Measurements from ENCODE around the gene CAMKK1.

CAMKK1 gene

GRCh38 chr17:3887804-3888203 lies 5.0 kb downstream of the CAMKK1 start:
- peaks cover 49% of the 10 kb centered on the region for H3K4me1 ChIP-seq (ENCODE audit: control insufficient read depth, insufficient read depth, low read length, poor library complexity, severe bottlenecking)
- H3K9me3 ChIP-seq (ENCODE audit: control insufficient read depth, low read length): no peaks in the 10 kb centered on the region
- no peak overlapping the region for H3K4me3 ChIP-seq (ENCODE audit: extremely low read depth, insufficient read depth, low read length, poor library complexity, severe bottlenecking)
- H3K36me3 ChIP-seq (ENCODE audit: control insufficient read depth, insufficient read depth, low read length): no peaks in the 10 kb centered on the region
- no peak overlapping the region for H3K27ac ChIP-seq (ENCODE audit: low read depth, low read length, severe bottlenecking)
- WGBS, 2 experiments (ENCODE audit: insufficient coverage in 2 of 2): 83 to 86% methylated on average over 7 to 8 of the region's 9 CpGs

DNA sequence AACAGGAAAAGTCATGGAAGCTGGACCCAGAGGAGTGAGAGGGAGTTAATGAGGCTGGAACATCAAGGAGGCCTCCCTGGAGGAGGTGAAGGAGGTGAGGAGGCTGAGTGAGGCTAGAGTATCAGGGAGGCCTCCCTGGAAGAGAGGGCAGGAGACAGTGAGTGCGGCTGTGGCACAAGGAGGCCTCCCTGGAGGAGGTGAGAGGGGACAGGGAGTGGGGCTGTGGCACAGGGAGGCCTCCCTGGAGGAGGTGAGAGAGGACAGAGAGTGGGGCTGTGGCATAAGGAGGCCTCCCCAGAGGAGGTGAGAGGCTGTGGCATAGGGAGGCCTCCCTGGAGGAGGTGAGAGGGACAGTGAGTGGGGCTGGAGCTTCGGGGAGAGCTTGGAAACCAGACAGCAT lies 5.5 kb downstream of the CAMKK1 start:
- Histone ChIP-seq H3K4me3 (ENCODE audit: extremely low read depth, insufficient read depth, low read length, poor library complexity, severe bottlenecking) (no peak overlapping the region), H3K9me3 (ENCODE audit: control insufficient read depth, low read length) (no peaks in the 10 kb centered on the region), H3K27ac (ENCODE audit: low read depth, low read length, severe bottlenecking) (no peak overlapping the region), H3K36me3 (ENCODE audit: control insufficient read depth, insufficient read depth, low read length) (no peaks in the 10 kb centered on the region), H3K4me1 (ENCODE audit: control insufficient read depth, insufficient read depth, low read length, poor library complexity, severe bottlenecking) (peaks cover 49% of the 10 kb centered on the region)
- WGBS, 2 experiments (ENCODE audit: insufficient coverage in 2 of 2): 33 to 94% methylated on average over 1 to 2 of the region's 2 CpGs

DNA sequence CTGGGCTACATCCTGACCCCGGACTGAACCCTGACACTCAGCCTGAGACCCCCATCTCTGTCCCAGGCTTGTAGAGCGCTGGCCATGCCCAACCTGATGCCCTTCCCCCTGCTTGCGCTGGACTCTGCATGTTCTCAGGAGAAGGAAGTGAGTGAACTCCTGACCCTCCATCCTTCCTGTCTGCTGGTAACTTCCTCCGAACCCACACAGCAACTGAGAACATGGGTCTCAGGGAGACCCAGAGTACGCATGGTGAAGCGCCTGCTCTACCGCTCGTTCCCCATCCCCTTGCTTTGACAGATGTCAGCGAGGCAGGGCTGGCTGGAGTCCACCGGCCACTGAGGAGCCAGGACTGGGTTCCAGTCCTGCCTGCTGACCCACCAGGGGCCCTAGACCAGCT lies 6.1 kb downstream of the CAMKK1 start:
- no peak overlapping the region for H3K27ac ChIP-seq (ENCODE audit: low read depth, low read length, severe bottlenecking)
- 96 to 97% methylated on average over 9 to 10 of the region's 10 CpGs for WGBS, 2 experiments (ENCODE audit: insufficient coverage in 2 of 2)

DNA sequence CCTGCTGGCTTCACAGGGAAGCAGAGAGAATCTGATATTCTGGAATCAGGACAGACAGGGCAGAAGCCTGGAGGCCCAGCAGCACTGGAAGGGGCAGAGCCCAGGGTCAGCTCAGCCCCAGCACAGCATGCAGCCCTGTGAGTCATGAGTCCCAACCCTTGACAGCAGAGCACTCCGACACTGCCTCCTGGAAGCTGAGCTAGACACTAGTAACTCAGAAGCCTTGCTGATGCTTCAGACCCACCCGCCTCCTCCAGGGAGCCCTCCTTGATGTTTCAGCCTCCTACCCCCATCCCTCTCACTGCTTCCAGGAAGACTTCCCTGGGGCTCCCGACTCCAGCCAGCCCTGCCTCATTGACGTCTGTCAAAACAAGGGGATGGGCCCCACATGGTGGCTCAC lies 6.9 kb downstream of the CAMKK1 start:
- no peaks in the 10 kb centered on the region for H3K9me3 ChIP-seq (ENCODE audit: control insufficient read depth, low read length)
- no peak overlapping the region for H3K27ac ChIP-seq (ENCODE audit: low read depth, low read length, severe bottlenecking)
- H3K4me3 ChIP-seq (ENCODE audit: extremely low read depth, insufficient read depth, low read length, poor library complexity, severe bottlenecking): no peak overlapping the region
- no peaks in the 10 kb centered on the region for H3K36me3 ChIP-seq (ENCODE audit: control insufficient read depth, insufficient read depth, low read length)
- WGBS, 2 experiments (ENCODE audit: insufficient coverage in 2 of 2): 52 to 56% methylated on average over 4 of the region's 4 CpGs
- H3K4me1 ChIP-seq (ENCODE audit: control insufficient read depth, insufficient read depth, low read length, poor library complexity, severe bottlenecking): peaks cover 42% of the 10 kb centered on the region

More for the DNA sequence above, 6.1 kb downstream of the CAMKK1 start:
- H3K4me1 ChIP-seq (ENCODE audit: control insufficient read depth, insufficient read depth, low read length, poor library complexity, severe bottlenecking): peaks cover 44% of the 10 kb centered on the region
- H3K4me3 ChIP-seq (ENCODE audit: extremely low read depth, insufficient read depth, low read length, poor library complexity, severe bottlenecking): no peak overlapping the region
- no peaks in the 10 kb centered on the region for H3K9me3 ChIP-seq (ENCODE audit: control insufficient read depth, low read length)
- H3K36me3 ChIP-seq (ENCODE audit: control insufficient read depth, insufficient read depth, low read length): no peaks in the 10 kb centered on the region

GRCh38 chr17:3885271-3885670 lies 7.6 kb downstream of the CAMKK1 start:
- 95 to 97% methylated on average over 13 to 14 of the region's 14 CpGs for WGBS, 2 experiments (ENCODE audit: insufficient coverage in 2 of 2)

GRCh38 chr17:3884188-3884587 lies 8.7 kb downstream of the CAMKK1 start:
- no peaks in the 10 kb centered on the region for H3K9me3 ChIP-seq (ENCODE audit: control insufficient read depth, low read length)
- 86 to 88% methylated on average over 9 to 12 of the region's 12 CpGs for WGBS, 2 experiments (ENCODE audit: insufficient coverage in 2 of 2)
- H3K36me3 ChIP-seq (ENCODE audit: control insufficient read depth, insufficient read depth, low read length): no peaks in the 10 kb centered on the region
- H3K4me3 ChIP-seq (ENCODE audit: extremely low read depth, insufficient read depth, low read length, poor library complexity, severe bottlenecking): no peak overlapping the region
- no peak overlapping the region for H3K27ac ChIP-seq (ENCODE audit: low read depth, low read length, severe bottlenecking)
- peaks cover 28% of the 10 kb centered on the region for H3K4me1 ChIP-seq (ENCODE audit: control insufficient read depth, insufficient read depth, low read length, poor library complexity, severe bottlenecking)

More at GRCh38 chr17:3885271-3885670, 7.6 kb downstream of the CAMKK1 start:
- peaks cover 38% of the 10 kb centered on the region for H3K4me1 ChIP-seq (ENCODE audit: control insufficient read depth, insufficient read depth, low read length, poor library complexity, severe bottlenecking)
- no peak overlapping the region for H3K4me3 ChIP-seq (ENCODE audit: extremely low read depth, insufficient read depth, low read length, poor library complexity, severe bottlenecking)
- no peak overlapping the region for H3K27ac ChIP-seq (ENCODE audit: low read depth, low read length, severe bottlenecking)
- H3K36me3 ChIP-seq (ENCODE audit: control insufficient read depth, insufficient read depth, low read length): no peaks in the 10 kb centered on the region
- no peaks in the 10 kb centered on the region for H3K9me3 ChIP-seq (ENCODE audit: control insufficient read depth, low read length)

DNA sequence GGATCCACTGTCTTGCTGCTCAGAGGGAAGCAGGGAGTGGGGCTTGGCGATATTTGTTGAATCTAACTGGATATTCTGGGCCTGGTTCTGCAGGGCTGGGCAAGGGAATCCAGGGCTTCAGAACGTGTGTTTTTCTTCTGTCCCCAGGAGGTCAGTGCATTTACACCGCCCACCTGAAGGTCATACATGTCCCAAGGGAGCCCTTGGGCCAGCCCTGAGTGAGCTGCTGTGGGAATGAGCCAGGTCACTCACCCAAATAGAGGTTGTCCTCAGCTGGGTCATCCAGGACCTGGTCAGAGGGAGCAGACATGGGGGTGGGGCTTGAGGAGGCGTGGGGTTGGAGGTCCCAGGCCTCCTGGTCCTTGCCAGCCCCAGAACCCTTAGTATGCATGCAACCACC lies 10.6 kb downstream of the CAMKK1 start:
- H3K4me1 ChIP-seq (ENCODE audit: control insufficient read depth, insufficient read depth, low read length, poor library complexity, severe bottlenecking): peaks cover 18% of the 10 kb centered on the region
- no peak overlapping the region for H3K4me3 ChIP-seq (ENCODE audit: extremely low read depth, insufficient read depth, low read length, poor library complexity, severe bottlenecking)
- no peak overlapping the region for H3K27ac ChIP-seq (ENCODE audit: low read depth, low read length, severe bottlenecking)
- WGBS, 2 experiments (ENCODE audit: insufficient coverage in 2 of 2): 80 to 92% methylated on average over 3 of the region's 4 CpGs
- H3K36me3 ChIP-seq (ENCODE audit: control insufficient read depth, insufficient read depth, low read length): no peaks in the 10 kb centered on the region
- H3K9me3 ChIP-seq (ENCODE audit: control insufficient read depth, low read length): no peaks in the 10 kb centered on the region

- peaks cover 5% of the 10 kb centered on the region for H3K4me1 ChIP-seq (ENCODE audit: control insufficient read depth, insufficient read depth, low read length, poor library complexity, severe bottlenecking)
- no peak overlapping the region for H3K4me3 ChIP-seq (ENCODE audit: extremely low read depth, insufficient read depth, low read length, poor library complexity, severe bottlenecking)
- WGBS, 2 experiments (ENCODE audit: insufficient coverage in 2 of 2): 91 to 93% methylated on average over 6 to 7 of the region's 7 CpGs
Observed at GRCh38 chr17:3880983-3881382, 11.9 kb downstream of the CAMKK1 start.

DNA sequence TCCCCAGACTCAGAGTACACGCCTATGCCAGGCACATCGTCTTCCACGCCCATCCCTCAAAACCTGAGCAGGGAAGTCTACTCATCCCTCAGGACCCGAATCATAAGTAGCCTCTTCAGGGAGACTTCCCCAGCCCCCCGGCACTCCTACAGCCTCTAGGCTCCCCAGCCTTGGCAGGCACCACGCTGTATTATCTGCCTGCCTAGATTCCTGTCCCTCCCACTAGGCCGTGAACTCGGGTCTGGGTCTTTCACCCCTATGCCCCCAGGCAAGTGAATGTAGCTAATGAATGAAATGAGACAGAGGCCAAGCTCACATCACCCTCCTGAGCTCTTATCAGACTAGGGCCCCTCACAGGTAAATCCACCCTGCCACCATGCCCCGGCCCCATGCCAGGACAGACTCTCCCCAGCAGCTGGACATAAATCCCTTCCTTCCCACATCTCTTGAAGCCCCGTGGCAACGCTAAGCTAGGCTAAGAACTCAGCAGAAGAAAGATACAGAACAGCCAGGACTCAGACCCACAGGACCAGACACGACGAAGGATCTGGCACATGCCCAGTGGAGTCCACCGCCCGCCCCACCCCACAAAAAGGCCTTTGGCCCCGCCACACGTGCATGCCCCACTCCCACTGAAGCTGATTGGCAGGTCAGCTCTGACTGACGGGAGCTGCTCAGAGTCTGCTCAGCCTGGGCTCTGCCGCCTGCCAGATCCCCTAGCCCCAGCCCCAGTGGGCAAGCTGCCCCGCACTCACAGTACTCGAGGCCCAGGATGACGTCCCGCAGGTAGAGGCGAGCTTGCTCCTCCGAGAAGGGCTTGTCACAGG lies 13.0 kb downstream of the CAMKK1 start:
- no peaks in the 10 kb centered on the region for H3K4me1 ChIP-seq (ENCODE audit: control insufficient read depth, insufficient read depth, low read length, poor library complexity, severe bottlenecking)
- H3K9me3 ChIP-seq (ENCODE audit: control insufficient read depth, low read length): no peaks in the 10 kb centered on the region
- H3K36me3 ChIP-seq (ENCODE audit: control insufficient read depth, insufficient read depth, low read length): peaks cover 8% of the 10 kb centered on the region
- WGBS, 2 experiments (ENCODE audit: insufficient coverage in 2 of 2): 86 to 89% methylated on average over 22 to 23 of the region's 25 CpGs
- no peak overlapping the region for H3K4me3 ChIP-seq (ENCODE audit: extremely low read depth, insufficient read depth, low read length, poor library complexity, severe bottlenecking)
- peak overlapping the region; percentile 18 for H3K27ac ChIP-seq (ENCODE audit: low read depth, low read length, severe bottlenecking)

More at GRCh38 chr17:3880983-3881382, 11.9 kb downstream of the CAMKK1 start:
- Histone ChIP-seq H3K36me3 (ENCODE audit: control insufficient read depth, insufficient read depth, low read length) (peaks cover 3% of the 10 kb centered on the region), H3K27ac (ENCODE audit: low read depth, low read length, severe bottlenecking) (no peak overlapping the region), H3K9me3 (ENCODE audit: control insufficient read depth, low read length) (no peaks in the 10 kb centered on the region)

- H3K27ac ChIP-seq (ENCODE audit: low read depth, low read length, severe bottlenecking): peak overlapping the region; percentile 18
- H3K36me3 ChIP-seq (ENCODE audit: control insufficient read depth, insufficient read depth, low read length): peaks cover 8% of the 10 kb centered on the region
- no peaks in the 10 kb centered on the region for H3K9me3 ChIP-seq (ENCODE audit: control insufficient read depth, low read length)
- H3K4me3 ChIP-seq (ENCODE audit: extremely low read depth, insufficient read depth, low read length, poor library complexity, severe bottlenecking): no peak overlapping the region
- 73 to 78% methylated on average over 4 to 5 of the region's 5 CpGs for WGBS, 2 experiments (ENCODE audit: insufficient coverage in 2 of 2)
- H3K4me1 ChIP-seq (ENCODE audit: control insufficient read depth, insufficient read depth, low read length, poor library complexity, severe bottlenecking): no peaks in the 10 kb centered on the region
Observed at GRCh38 chr17:3879186-3879585, 13.7 kb downstream of the CAMKK1 start.

- Histone ChIP-seq H3K36me3 (ENCODE audit: control insufficient read depth, insufficient read depth, low read length) (peaks cover 26% of the 10 kb centered on the region), H3K4me1 (ENCODE audit: control insufficient read depth, insufficient read depth, low read length, poor library complexity, severe bottlenecking) (no peaks in the 10 kb centered on the region), H3K4me3 (ENCODE audit: extremely low read depth, insufficient read depth, low read length, poor library complexity, severe bottlenecking) (no peak overlapping the region), H3K9me3 (ENCODE audit: control insufficient read depth, low read length) (no peaks in the 10 kb centered on the region), H3K27ac (ENCODE audit: low read depth, low read length, severe bottlenecking) (no peak overlapping the region)
- 90 to 93% methylated on average over 6 to 7 of the region's 8 CpGs for WGBS, 2 experiments (ENCODE audit: insufficient coverage in 2 of 2)
Observed at GRCh38 chr17:3877220-3877619, 15.6 kb downstream of the CAMKK1 start.
